ENCODE measurements around the gene WNT3A.
A peak's percentile ranks its signal among the peaks of the same experiment; 100 is the strongest.

Gene WNT3A

GRCh38 chr1:228070173-228070572, 63.4 kb downstream of the WNT3A start:
- DNase-seq (ENCODE audit: low spot score), result no peak

GRCh38 chr1:228070851-228071250, 64.1 kb downstream of the WNT3A start:
- no peak for DNase-seq (ENCODE audit: low spot score)

- DNase-seq (ENCODE audit: low spot score), result no peak
These were observed 65.2 kb downstream of the WNT3A start for GRCh38 chr1:228071839-228072657.

- no peak for DNase-seq (ENCODE audit: low spot score)
These were observed 65.9 kb downstream of the WNT3A start for GRCh38 chr1:228072658-228073043.

GRCh38 chr1:228073061-228073856, 66.5 kb downstream of the WNT3A start:
- DNase-seq (ENCODE audit: low spot score), result no peak

GRCh38 chr1:228073857-228074545, 67.2 kb downstream of the WNT3A start:
- DNase-seq (ENCODE audit: low spot score), result no peak

- no peak for DNase-seq (ENCODE audit: low spot score)
These were observed 68.3 kb downstream of the WNT3A start for GRCh38 chr1:228074954-228075730.

GRCh38 chr1:228075801-228076271, 69.0 kb downstream of the WNT3A start:
- no peak for DNase-seq (ENCODE audit: low spot score)

- no peak for DNase-seq (ENCODE audit: low spot score)
These were observed 70.1 kb downstream of the WNT3A start for GRCh38 chr1:228076796-228077430.

GRCh38 chr1:228077565-228078330, 71.0 kb downstream of the WNT3A start:
- no peak for DNase-seq (ENCODE audit: low spot score)

- DNase-seq (ENCODE audit: low spot score), result no peak
These were observed 72.2 kb downstream of the WNT3A start for GRCh38 chr1:228079013-228079412.

- DNase-seq (ENCODE audit: low spot score), result no peak
These were observed 72.9 kb downstream of the WNT3A start for GRCh38 chr1:228079601-228080263.

- DNase-seq (ENCODE audit: low spot score), result no peak
These were observed 74.3 kb downstream of the WNT3A start for GRCh38 chr1:228081144-228081543.

GRCh38 chr1:228081578-228082213, 74.9 kb downstream of the WNT3A start:
- DNase-seq (ENCODE audit: low spot score), result no peak

GRCh38 chr1:228082214-228082917, 75.6 kb downstream of the WNT3A start, which contains the start of gene ARF1:
Gene ARF1, plus strand, starts transcription at chr1:228082708. Its CDS starts 14,407 bp downstream, at chr1:228097115.
- DNase-seq (ENCODE audit: low spot score), result peak; percentile 95

GRCh38 chr1:228082918-228083870, 76.4 kb downstream of the WNT3A start:
- DNase-seq (ENCODE audit: low spot score), result no peak

GRCh38 chr1:228083871-228084278, 77.1 kb downstream of the WNT3A start:
- peak; percentile 56 for DNase-seq (ENCODE audit: low spot score)

Measured in pons (tissue), 1 donor.